Nephron (organoid): ENCODE results near the gene ATP2A1.

Source experiments
- H3K27ac Mint-ChIP-seq, 3 experiments: 2 replicates each; pipeline ENCODE4 v1.8.0; 2020; ENCODE audit warnings: mixed read lengths in 3 of 3, mild to moderate bottlenecking in 2 of 3, moderate library complexity in 1 of 3
- H3K27me3 Mint-ChIP-seq: 2 replicates; pipeline ENCODE4 v1.8.0; 2021; ENCODE audit warnings: low read depth, mild to moderate bottlenecking, moderate library complexity, mixed read lengths
- H3K36me3 Mint-ChIP-seq: 2 replicates; pipeline ENCODE4 v1.8.0; 2020; ENCODE audit warnings: low read depth, mixed read lengths
- H3K4me1 Mint-ChIP-seq: 2 replicates; pipeline ENCODE4 v1.8.0; 2020; ENCODE audit warnings: mixed read lengths
- H3K4me3 Mint-ChIP-seq, 3 experiments: 2 replicates each; pipeline ENCODE4 v1.8.0; 2020; ENCODE audit warnings: mild to moderate bottlenecking in 3 of 3, mixed read lengths in 3 of 3, moderate library complexity in 2 of 3
- H3K9me3 Mint-ChIP-seq: 2 replicates; pipeline ENCODE4 v1.8.0; 2020; ENCODE audit warnings: mixed read lengths
- TF ChIP-seq, protein P1 (sequence below), 3 experiments: fragments of 200-600 bp; sonication (generic); IDR thresholded peaks; one replicate each; pipeline ENCODE4 v1.5.0; 2021; ENCODE audit warnings: antibody characterized with exemption in 3 of 3; ENCODE audit not compliant: unreplicated experiment in 3 of 3

The ATP2A1 gene

DNA sequence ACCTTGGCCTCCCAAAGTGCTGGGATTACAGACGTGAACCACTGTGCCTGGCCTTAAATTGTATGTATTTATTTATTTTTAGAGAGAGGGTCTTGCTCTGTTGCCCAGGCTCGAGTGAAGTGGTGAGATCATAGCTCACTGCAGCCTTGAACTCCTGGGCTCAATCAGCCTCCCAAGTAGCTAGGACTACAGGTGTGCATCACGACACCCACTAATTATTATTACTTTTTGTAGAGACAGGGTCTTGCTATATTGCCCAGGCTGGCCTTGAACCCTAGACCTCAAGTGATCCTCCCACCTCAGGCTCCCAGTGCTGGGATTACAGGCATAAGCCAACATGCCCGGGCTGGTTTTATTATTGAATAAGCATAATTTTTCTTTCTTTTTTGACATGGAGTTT, 68.4 kb downstream of the ATP2A1 start:
- Mint-ChIP-seq H3K4me1 (peaks cover 21% of the 10 kb centered on the region), H3K27ac (no peak overlapping the region), H3K9me3 (no peaks in the 10 kb centered on the region), H3K4me3 (no peak overlapping the region), H3K27me3 (peaks cover 12% of the 10 kb centered on the region), H3K36me3 (no peaks in the 10 kb centered on the region)
- TF ChIP-seq, protein P1, sequence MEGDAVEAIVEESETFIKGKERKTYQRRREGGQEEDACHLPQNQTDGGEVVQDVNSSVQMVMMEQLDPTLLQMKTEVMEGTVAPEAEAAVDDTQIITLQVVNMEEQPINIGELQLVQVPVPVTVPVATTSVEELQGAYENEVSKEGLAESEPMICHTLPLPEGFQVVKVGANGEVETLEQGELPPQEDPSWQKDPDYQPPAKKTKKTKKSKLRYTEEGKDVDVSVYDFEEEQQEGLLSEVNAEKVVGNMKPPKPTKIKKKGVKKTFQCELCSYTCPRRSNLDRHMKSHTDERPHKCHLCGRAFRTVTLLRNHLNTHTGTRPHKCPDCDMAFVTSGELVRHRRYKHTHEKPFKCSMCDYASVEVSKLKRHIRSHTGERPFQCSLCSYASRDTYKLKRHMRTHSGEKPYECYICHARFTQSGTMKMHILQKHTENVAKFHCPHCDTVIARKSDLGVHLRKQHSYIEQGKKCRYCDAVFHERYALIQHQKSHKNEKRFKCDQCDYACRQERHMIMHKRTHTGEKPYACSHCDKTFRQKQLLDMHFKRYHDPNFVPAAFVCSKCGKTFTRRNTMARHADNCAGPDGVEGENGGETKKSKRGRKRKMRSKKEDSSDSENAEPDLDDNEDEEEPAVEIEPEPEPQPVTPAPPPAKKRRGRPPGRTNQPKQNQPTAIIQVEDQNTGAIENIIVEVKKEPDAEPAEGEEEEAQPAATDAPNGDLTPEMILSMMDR (IDR thresholded peaks at IDR 0.05; ENCODE audit: unreplicated experiment in 3 of 3) = no peak

DNA sequence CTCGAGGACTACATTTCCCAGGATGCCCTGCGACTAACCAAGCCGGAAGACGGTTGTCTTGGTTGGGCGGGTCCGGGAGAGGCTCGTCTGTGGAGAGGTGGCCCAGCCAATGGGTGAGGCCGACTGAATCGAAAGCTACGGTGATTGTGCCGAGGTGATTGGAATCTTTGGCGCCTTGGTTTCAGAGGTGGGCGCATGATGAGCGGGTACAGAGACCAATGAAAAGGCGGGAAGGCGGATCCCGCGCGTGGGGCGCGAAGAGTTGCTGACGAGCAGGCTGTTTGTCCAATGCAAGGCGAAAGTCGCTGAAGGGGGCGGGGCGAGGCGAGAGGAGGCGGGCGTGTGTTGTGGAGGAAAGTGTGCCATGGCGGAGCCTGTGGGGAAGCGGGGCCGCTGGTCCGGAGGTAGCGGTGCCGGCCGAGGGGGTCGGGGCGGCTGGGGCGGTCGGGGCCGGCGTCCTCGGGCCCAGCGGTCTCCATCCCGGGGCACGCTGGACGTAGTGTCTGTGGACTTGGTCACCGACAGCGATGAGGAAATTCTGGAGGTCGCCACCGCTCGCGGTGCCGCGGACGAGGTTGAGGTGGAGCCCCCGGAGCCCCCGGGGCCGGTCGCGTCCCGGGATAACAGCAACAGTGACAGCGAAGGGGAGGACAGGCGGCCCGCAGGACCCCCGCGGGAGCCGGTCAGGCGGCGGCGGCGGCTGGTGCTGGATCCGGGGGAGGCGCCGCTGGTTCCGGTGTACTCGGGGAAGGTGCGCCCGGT, 72.5 kb downstream of the ATP2A1 start, which contains the start of gene NFATC2IP:
NFATC2IP (plus strand) TSS at position 290 of the 762 bp plus-strand sequence; CDS start at position 365, 75 bp downstream.
- H3K27me3 Mint-ChIP-seq = peaks cover 8% of the 10 kb centered on the region

DNA sequence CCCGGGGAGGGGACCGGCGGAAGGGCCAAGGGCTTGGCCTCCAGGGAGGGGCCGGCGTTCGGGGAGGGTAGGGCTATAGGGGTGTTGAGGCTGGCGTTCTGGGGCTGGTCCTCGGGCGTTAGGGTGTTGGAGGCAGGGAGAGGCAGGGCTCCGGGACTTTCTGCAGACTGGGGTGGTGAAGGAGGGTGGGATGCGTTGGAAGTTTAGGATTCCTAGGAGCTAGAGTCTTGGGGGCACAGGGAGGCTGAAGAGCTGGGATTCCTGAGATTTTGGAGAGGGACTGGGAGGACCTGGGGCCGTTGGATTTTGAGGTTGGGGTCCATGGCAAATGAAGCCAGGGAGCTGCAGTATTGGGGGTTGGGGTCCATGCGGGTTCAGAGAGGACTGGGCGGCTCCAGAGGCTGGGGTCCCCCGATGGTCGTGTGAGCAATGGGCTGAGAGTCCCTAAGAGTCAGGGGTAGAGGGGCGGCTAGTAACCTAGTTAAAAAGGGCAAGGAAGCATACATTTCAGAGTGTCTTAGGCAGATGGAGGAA, 73.2 kb downstream of the ATP2A1 start:
- H3K36me3 Mint-ChIP-seq = peaks cover 26% of the 10 kb centered on the region
- peaks cover 7% of the 10 kb centered on the region for H3K27me3 Mint-ChIP-seq
- H3K4me3 Mint-ChIP-seq = peak overlapping the region; percentile 89 to 92 (median 90)
- peak overlapping the region in 2 of 3 experiments; percentile 31 to 43 for H3K27ac Mint-ChIP-seq
- peaks cover 11% of the 10 kb centered on the region for H3K4me1 Mint-ChIP-seq
- TF ChIP-seq, protein P1 (IDR thresholded peaks at IDR 0.05; ENCODE audit: unreplicated experiment in 3 of 3) = no peak
- H3K9me3 Mint-ChIP-seq = no peaks in the 10 kb centered on the region

More for the DNA sequence above, 72.5 kb downstream of the ATP2A1 start, which contains the start of gene NFATC2IP:
- TF ChIP-seq, protein P1 (IDR thresholded peaks at IDR 0.05; ENCODE audit: unreplicated experiment in 3 of 3) = no peak
- Mint-ChIP-seq H3K4me3 (peak within 1 kb of the TSS; percentile 89 to 92 (median 90)), H3K4me1 (peaks cover 12% of the 10 kb centered on the region), H3K9me3 (no peaks in the 10 kb centered on the region), H3K27ac (peak within 1 kb of the TSS; percentile 14 to 72 (median 50)), H3K36me3 (peaks cover 21% of the 10 kb centered on the region)
